ENCODE data around the gene TMBIM4.

- TF ChIP-seq CTCF (conservative IDR thresholded peaks at IDR 0.05; ENCODE audit: low read depth, low read length) (no peak), EZH2 (IDR thresholded peaks at IDR 0.05; ENCODE audit: low read length, unreplicated experiment) (no peak), EZH2phosphoT487 (IDR thresholded peaks at IDR 0.05; ENCODE audit: borderline replicate concordance, low read length) (no peak)
Measured at GRCh38 chr12:66119229-66119869, 50.4 kb downstream of the TMBIM4 start.

All from PC-3 (cell line).